GM20000 (cell line): ENCODE data around the gene TMEM175.

Experiments used
- DNase-seq: peaks from one replicate; pipeline ENCODE4 v3.0.0; 2012; ENCODE audit warnings: low spot score
- TF ChIP-seq, protein P1 (sequence below): IDR thresholded peaks from 2 replicates; pipeline ENCODE4 v1.5.1; 2012; ENCODE audit warnings: mild to moderate bottlenecking, control low read depth; ENCODE audit errors: extremely low read depth, missing control alignments

Gene TMEM175

DNA sequence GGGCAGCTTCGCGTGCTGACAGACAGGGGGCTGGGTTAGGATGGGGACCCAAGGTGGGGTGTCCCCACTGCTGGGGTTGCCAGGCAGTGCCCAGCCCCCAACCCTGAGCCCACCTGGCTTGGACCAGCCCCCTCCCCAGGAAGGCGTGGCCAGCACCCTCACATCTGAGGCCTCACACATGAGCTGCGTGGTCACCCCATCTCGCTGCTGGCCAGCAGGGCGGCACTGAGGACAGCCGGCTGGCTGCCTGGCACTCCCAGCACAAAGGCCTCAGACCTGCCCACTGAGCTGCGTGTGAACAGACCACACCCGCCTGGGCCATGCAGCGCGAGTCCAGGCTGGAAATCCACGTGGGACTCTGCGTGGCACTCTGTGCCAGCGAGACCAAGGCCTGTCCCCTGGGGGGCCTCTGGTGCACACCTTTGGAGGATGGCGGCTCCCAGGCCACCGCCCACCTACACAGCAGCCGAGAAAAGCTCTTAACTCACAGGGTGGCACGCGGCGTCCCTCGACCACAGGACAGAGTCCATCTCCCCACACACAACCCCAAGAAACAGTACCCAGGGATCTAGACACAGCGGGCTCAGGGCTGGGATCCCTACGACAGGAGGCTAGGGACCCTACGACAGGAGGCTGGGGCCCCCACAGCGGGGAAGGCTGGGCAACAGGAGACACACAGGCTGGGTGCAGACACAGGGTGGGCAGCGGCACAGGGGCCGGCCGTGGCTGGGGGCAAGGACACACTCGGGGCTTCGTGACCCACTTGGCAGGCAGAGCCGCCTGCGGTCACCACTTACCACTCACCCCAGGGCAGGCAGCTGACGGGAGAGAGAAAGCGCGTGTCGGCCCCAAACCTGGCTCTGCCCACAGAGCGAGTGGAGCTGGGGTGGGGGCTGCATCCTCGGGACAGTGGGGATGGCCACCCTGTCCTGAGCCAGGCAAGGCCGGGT, 31.3 kb downstream of the TMEM175 start:
- TF ChIP-seq, protein P1, sequence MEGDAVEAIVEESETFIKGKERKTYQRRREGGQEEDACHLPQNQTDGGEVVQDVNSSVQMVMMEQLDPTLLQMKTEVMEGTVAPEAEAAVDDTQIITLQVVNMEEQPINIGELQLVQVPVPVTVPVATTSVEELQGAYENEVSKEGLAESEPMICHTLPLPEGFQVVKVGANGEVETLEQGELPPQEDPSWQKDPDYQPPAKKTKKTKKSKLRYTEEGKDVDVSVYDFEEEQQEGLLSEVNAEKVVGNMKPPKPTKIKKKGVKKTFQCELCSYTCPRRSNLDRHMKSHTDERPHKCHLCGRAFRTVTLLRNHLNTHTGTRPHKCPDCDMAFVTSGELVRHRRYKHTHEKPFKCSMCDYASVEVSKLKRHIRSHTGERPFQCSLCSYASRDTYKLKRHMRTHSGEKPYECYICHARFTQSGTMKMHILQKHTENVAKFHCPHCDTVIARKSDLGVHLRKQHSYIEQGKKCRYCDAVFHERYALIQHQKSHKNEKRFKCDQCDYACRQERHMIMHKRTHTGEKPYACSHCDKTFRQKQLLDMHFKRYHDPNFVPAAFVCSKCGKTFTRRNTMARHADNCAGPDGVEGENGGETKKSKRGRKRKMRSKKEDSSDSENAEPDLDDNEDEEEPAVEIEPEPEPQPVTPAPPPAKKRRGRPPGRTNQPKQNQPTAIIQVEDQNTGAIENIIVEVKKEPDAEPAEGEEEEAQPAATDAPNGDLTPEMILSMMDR, result no peak
- DNase-seq, result no peak

DNA sequence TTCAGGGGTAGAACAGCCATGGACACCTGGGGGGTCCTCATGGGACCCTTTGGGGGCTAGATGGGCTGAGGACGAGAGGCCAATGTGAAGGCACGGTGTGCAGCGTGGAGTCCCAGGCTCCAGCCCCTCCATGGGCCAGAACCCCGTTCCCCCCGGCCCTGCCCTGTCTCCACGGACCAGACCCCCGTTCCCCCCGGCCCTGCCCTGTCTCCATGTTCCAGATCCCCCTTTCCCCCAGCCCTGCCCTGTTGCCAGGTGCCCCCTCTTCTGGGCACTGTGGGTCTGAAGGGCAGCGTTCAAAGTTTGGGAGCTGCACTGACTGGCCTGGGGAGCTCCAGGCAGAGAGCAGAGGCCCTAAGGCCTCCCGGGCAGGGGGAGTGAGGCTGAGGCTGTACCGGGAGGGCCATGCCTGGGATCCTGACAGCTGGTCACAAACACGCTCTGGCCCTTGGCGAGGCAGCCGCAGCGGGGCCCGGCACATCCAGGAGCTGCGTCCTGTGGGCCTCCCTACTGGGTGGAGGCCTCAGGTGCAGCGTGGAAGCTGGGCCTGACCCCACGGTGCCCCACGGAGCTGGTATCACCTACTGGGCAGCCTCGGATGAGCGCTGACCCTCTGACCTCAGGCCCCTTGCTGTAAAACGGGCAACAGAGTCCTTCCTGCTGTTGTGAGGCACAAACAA, 32.2 kb downstream of the TMEM175 start:
- TF ChIP-seq, protein P1, result no peak
- DNase-seq, result no peak

DNA sequence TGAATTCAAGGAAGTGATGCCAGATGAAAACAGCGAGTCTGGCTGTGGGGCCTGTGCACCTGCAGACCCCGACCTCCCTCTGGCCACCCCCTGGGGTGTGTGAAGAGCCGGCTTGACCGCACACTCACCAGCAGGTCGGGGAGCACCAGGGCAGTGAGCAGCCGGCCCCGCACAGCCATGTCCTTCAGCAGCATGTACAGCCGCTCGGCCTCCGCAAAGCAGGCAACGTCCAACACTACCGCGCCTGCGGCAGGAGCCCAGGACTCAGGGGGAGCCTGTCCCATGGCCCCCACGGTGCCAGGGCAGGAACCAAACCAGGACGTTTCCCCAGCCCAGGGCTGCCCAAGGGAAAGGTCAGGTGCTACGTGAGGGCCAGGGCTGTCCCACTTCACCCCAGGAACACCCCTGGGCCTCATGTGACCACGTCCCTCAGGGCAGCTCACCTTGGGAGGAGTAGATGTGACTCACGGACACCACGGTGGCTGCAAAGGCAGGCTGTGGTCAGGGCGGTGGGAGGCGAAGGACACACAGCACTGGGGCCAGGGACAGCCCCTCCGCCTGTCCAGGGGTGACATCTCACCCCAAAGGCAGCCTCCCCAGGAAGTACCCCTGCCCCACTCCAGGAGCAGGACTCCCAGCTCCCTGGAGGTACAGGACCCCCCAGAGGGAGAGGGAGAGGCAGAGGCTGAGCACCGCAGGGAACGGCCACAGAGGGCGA, 32.9 kb downstream of the TMEM175 start:
- TF ChIP-seq, protein P1, result no peak
- DNase-seq, result no peak

DNA sequence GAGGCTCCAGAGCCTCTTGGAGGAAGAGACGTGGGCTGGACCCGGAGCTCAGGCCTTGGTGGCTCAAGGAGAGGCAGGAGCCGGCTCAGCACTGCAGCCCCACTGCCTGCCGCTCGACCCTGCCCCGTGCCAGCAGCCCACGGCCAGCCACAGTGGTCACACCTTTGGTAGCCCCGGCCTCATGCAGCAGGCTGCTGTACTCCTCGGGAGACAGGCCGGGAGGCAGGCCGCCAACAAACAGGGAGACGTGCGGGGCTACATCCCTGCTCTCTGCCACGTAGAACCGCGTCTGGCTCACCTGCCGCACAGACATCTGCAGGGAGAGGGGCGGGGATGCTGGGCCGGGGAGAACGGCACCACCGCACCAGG, 33.5 kb downstream of the TMEM175 start:
- DNase-seq, result no peak
- TF ChIP-seq, protein P1, result no peak

DNA sequence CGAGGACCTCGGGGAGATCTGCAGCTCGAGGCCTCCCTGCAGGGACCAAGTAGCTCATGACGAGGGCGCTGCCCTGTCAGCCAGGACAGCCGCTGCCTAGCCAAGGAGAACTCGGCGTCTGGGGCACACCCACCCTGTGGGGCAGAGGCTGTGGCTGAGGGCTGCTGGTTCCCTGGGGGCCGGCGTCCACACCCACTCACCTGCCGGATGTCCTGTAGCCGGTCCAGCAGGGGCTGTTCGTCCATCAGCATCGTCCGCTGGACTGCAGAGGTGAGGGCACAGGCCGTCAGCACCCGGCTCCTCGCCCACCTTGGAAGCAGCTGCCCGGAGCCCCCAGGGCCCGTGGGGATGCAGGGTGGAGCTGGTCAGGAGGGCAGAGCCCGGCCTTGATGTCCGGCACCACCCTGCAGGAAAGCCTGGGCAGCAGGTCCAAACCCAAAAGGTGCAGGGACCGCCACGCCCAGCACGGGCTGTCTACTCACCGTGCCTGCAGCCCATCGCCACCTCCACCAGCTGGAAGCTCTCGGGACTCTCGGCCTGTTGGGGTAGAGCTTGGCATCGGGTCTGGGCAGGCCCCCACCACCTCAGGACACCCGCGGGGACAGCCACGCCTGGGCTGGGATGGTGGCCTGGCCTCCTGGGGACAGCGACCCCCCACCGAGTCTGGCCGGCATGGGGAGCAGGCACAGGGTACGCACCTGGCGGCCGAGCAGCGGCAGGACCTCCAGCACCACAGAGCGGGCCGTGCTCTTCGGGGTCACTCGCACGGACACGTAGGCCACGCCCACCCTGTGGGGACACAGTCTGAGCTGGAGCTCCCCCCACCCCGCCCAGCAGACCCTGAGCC, 34.2 kb downstream of the TMEM175 start:
- TF ChIP-seq, protein P1, result no peak
- DNase-seq, result no peak

DNA sequence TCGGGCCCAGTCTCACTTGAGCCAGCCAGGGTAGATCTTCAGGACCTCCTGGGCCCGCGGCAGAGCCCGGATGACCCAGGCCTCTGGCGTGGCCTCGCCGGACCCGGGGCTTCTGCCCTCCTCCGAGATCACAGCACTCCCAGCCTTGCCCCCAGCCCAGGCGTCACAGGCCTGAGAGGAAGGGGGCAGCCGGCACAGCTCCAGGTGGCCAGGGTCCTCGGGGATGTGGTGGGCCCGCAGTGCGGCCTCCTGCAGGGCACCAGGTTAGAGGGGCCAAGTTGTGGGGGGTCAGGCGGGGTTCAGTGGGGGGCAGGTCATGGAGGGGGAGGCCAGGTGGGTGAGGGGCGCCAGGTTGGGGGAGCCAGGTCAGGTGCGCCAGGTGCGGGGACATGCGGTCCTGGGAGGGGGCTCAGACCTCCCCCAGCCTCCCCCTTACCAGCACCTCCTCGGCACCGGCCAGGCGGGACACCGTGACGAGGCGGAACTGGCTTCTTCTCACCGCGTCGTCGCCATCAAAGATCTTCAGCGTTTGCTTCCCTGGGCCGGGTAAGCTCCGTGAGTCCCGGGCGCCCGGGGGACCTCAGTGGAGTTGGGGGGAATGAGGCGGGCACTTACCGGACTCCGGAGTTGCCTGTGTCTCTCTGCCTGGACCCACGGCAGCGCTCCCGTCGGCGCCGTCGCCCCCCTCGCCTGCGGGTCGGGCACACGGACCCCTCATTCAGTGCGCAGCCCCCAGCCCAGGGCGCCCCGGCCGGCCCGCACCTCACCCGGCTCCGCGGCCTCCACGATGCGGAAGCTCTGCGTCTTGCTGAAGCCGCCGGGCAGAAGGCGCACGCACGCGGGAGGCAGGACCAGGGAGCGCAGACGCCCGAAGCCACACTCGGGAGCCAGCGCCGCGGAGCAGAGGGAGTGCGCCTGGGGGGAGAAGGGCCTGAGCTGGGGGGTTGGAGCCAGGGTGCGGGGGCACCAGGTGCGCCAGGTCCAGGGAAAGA, 35.1 kb downstream of the TMEM175 start:
- TF ChIP-seq, protein P1, result no peak
- DNase-seq, result no peak
